Natural killer cell treated with Interleukin-12 subunit alpha and Interleukin-12 subunit beta and Interleukin-15 and Interleukin-18, amount 100 ng/mL, for 72 hours (primary cell): ENCODE data around the gene SDR39U1. TPM values are rescaled to one million over a fixed set of nuclear protein-coding genes. Genes with fewer than 3 reads are reported as not detected.
"Not testable (repeated sequence)": the region's sequence is repeated elsewhere in the genome, so short reads cannot be mapped to it uniquely, and the experiment has no call there.

Experiments
- ATAC-seq, 2 donors: fragments of 150-1000 bp; cut with Tn5 transposase in 1 of 2; sonication (Bioruptor Pico), chemical (Tn5 transposase) in 1 of 2; 2 replicates each; pipeline ENCODE4 v1.10.0; 2021
- DNase-seq: peaks from one replicate; pipeline ENCODE4 v3.0.0; 2022; ENCODE audit warnings: low spot score
- H3K27ac Mint-ChIP-seq, 2 donors: 1 replicate in 1 of 2; 2 replicates in 1 of 2; pipeline ENCODE4 v1.8.0; 2022; ENCODE audit warnings: mixed read lengths in 2 of 2, mild to moderate bottlenecking in 1 of 2, moderate library complexity in 1 of 2
- H3K27me3 Mint-ChIP-seq, 2 donors: 1 replicate in 1 of 2; 2 replicates in 1 of 2; pipeline ENCODE4 v1.8.0; 2022; ENCODE audit warnings: mixed read lengths in 2 of 2
- H3K36me3 Mint-ChIP-seq: one replicate; pipeline ENCODE4 v1.8.0; 2022; ENCODE audit warnings: mixed read lengths
- H3K4me1 Mint-ChIP-seq, 2 donors: 1 replicate in 1 of 2; 2 replicates in 1 of 2; pipeline ENCODE4 v1.8.0; 2022; ENCODE audit warnings: low read depth in 2 of 2, mixed read lengths in 2 of 2, mild to moderate bottlenecking in 1 of 2
- H3K4me3 Mint-ChIP-seq: one replicate; pipeline ENCODE4 v1.8.0; 2022; ENCODE audit warnings: mixed read lengths
- H3K9me3 Mint-ChIP-seq: 2 replicates; pipeline ENCODE4 v1.8.0; 2022; ENCODE audit warnings: mixed read lengths
- total RNA-seq, 2 donors: library from RNA; stranded (reverse); gene quantifications; one replicate each; pipeline ENCODE4 v1.2.3, GENCODE V29; 2022

SDR39U1 gene
- total RNA-seq: 10 to 100 TPM; 33.2 to 50.7 TPM

GRCh38 chr14:24442240-24443052, at the start of gene SDR39U1:
TSS of gene SDR39U1 (minus strand) at chr14:24442776. CDS start at chr14:24442769, 7 bp downstream.
- H3K27ac Mint-ChIP-seq: peak within 1 kb of the TSS; percentile 98 to 100
- peaks cover 18% of the 10 kb centered on the region for H3K36me3 Mint-ChIP-seq

GRCh38 chr14:24491586-24492408, 49.2 kb upstream of the SDR39U1 start:
- not testable (repeated sequence) for H3K4me3 Mint-ChIP-seq, H3K27me3 Mint-ChIP-seq, H3K9me3 Mint-ChIP-seq, H3K4me1 Mint-ChIP-seq, ATAC-seq, H3K27ac Mint-ChIP-seq, DNase-seq
- peaks cover 18% of the 10 kb centered on the region for H3K36me3 Mint-ChIP-seq

More at GRCh38 chr14:24442240-24443052, at the start of gene SDR39U1:
- ATAC-seq: peak; percentile 95 to 96
- H3K9me3 Mint-ChIP-seq: no peaks in the 10 kb centered on the region
- H3K4me1 Mint-ChIP-seq: peaks cover 32 to 35% of the 10 kb centered on the region in 2 donors
- peak; percentile 98 for DNase-seq
- H3K27me3 Mint-ChIP-seq: no peaks in the 10 kb centered on the region
- H3K4me3 Mint-ChIP-seq: peak within 1 kb of the TSS; percentile 85

GRCh38 chr14:24483604-24484252, 41.2 kb upstream of the SDR39U1 start:
- no peak overlapping the region for H3K4me3 Mint-ChIP-seq
- H3K4me1 Mint-ChIP-seq: peaks cover 20 to 22% of the 10 kb centered on the region in 2 donors
- H3K36me3 Mint-ChIP-seq: no peaks in the 10 kb centered on the region
- ATAC-seq (peak; percentile 57 to 65), DNase-seq (no peak)
- H3K9me3 Mint-ChIP-seq: no peaks in the 10 kb centered on the region
- H3K27me3 Mint-ChIP-seq: no peaks in the 10 kb centered on the region
- H3K27ac Mint-ChIP-seq: peak overlapping the region; percentile 25 to 47

GRCh38 chr14:24482699-24483303, 40.2 kb upstream of the SDR39U1 start:
- H3K4me1 Mint-ChIP-seq: peaks cover 20 to 22% of the 10 kb centered on the region in 2 donors
- H3K27ac Mint-ChIP-seq: peak overlapping the region in 1 of 2 donors; percentile 47
- H3K9me3 Mint-ChIP-seq, DNase-seq, H3K27me3 Mint-ChIP-seq, H3K4me3 Mint-ChIP-seq, ATAC-seq, H3K36me3 Mint-ChIP-seq: not testable (repeated sequence)

GRCh38 chr14:24481622-24482324, 39.2 kb upstream of the SDR39U1 start:
- H3K4me3 Mint-ChIP-seq: peak overlapping the region; percentile 65

GRCh38 chr14:24479999-24480398, 37.4 kb upstream of the SDR39U1 start:
- not testable (repeated sequence) for H3K27me3 Mint-ChIP-seq, H3K9me3 Mint-ChIP-seq, H3K27ac Mint-ChIP-seq, H3K36me3 Mint-ChIP-seq, H3K4me3 Mint-ChIP-seq, DNase-seq, ATAC-seq
- peaks cover 20 to 22% of the 10 kb centered on the region in 2 donors for H3K4me1 Mint-ChIP-seq

More at GRCh38 chr14:24481622-24482324, 39.2 kb upstream of the SDR39U1 start:
- Mint-ChIP-seq H3K4me1 (peaks cover 20 to 22% of the 10 kb centered on the region in 2 donors), H3K27ac (peak overlapping the region; percentile 56 to 89), H3K36me3 (no peaks in the 10 kb centered on the region), H3K9me3 (no peaks in the 10 kb centered on the region), H3K27me3 (no peaks in the 10 kb centered on the region)
- peak; percentile 88 to 93 for ATAC-seq
- DNase-seq: peak; percentile 81

- no peak overlapping the region for H3K27ac Mint-ChIP-seq
- H3K4me3 Mint-ChIP-seq: no peak overlapping the region
- H3K36me3 Mint-ChIP-seq: no peaks in the 10 kb centered on the region
- H3K9me3 Mint-ChIP-seq: no peaks in the 10 kb centered on the region
- H3K4me1 Mint-ChIP-seq: no peaks in the 10 kb centered on the region
- no peaks in the 10 kb centered on the region for H3K27me3 Mint-ChIP-seq
- no peak for DNase-seq
- no peak for ATAC-seq
Measured at GRCh38 chr14:24475261-24475660, 32.7 kb upstream of the SDR39U1 start.

GRCh38 chr14:24473211-24473610, 30.6 kb upstream of the SDR39U1 start:
- no peaks in the 10 kb centered on the region for H3K9me3 Mint-ChIP-seq
- H3K36me3 Mint-ChIP-seq: no peaks in the 10 kb centered on the region
- H3K4me3 Mint-ChIP-seq: no peak overlapping the region
- H3K27me3 Mint-ChIP-seq: no peaks in the 10 kb centered on the region
- ATAC-seq: no peak
- no peaks in the 10 kb centered on the region for H3K4me1 Mint-ChIP-seq
- DNase-seq: no peak
- no peak overlapping the region for H3K27ac Mint-ChIP-seq

GRCh38 chr14:24470450-24470849, 27.9 kb upstream of the SDR39U1 start:
- not testable (repeated sequence) for H3K27ac Mint-ChIP-seq, H3K4me1 Mint-ChIP-seq, DNase-seq, H3K36me3 Mint-ChIP-seq, H3K9me3 Mint-ChIP-seq, ATAC-seq, H3K4me3 Mint-ChIP-seq, H3K27me3 Mint-ChIP-seq

- ATAC-seq: no peak
- no peak for DNase-seq
- Mint-ChIP-seq H3K27ac (no peak overlapping the region), H3K4me1 (peaks cover 6 to 9% of the 10 kb centered on the region in 2 donors), H3K27me3 (peaks cover 0 to 9% of the 10 kb centered on the region in 2 donors), H3K36me3 (no peaks in the 10 kb centered on the region), H3K9me3 (no peaks in the 10 kb centered on the region), H3K4me3 (no peak overlapping the region)
Measured at GRCh38 chr14:24465805-24466204, 23.2 kb upstream of the SDR39U1 start.

- DNase-seq (no peak), ATAC-seq (no peak)
- Mint-ChIP-seq H3K9me3 (no peaks in the 10 kb centered on the region), H3K27me3 (peaks cover 0 to 9% of the 10 kb centered on the region in 2 donors), H3K27ac (no peak overlapping the region), H3K4me1 (peaks cover 6 to 9% of the 10 kb centered on the region in 2 donors), H3K4me3 (no peak overlapping the region), H3K36me3 (no peaks in the 10 kb centered on the region)
Measured at GRCh38 chr14:24465368-24465767, 22.8 kb upstream of the SDR39U1 start.

- H3K36me3 Mint-ChIP-seq: no peaks in the 10 kb centered on the region
- peaks cover 0 to 9% of the 10 kb centered on the region in 2 donors for H3K27me3 Mint-ChIP-seq
- H3K27ac Mint-ChIP-seq: no peak overlapping the region
- DNase-seq (no peak), ATAC-seq (no peak)
- H3K4me3 Mint-ChIP-seq: no peak overlapping the region
- H3K4me1 Mint-ChIP-seq: peaks cover 6 to 9% of the 10 kb centered on the region in 2 donors
- H3K9me3 Mint-ChIP-seq: no peaks in the 10 kb centered on the region
Measured at GRCh38 chr14:24463884-24464785, 21.6 kb upstream of the SDR39U1 start.
